HepG2 (cell line): ENCODE measurements around the gene SHISAL1. TPM values are rescaled to one million over a fixed set of nuclear protein-coding genes. Genes with fewer than 3 reads are reported as not detected.
A peak's percentile ranks its signal among the peaks of the same experiment; 100 is the strongest.

Experiments used
- ATAC-seq: fragments of 200-7000 bp; cut with Tn5 transposase; 3 replicates; pipeline ENCODE4 v1.9.1; 2020; ENCODE audit warnings: mild to moderate bottlenecking, moderate library complexity
- BruUV-seq: library from RNA; stranded (reverse); fragments of 400-500 nt; replicated peaks from 2 replicates; lab custom pipeline; 2021; lab: Mats Ljungman, UMichigan
- CTCF ChIA-PET: fragments of 300-600 bp; formaldehyde crosslinking; extraction: SDS; loops from one replicate; lab custom pipeline; 2021; ENCODE audit warnings: low total read pairs, inconsistent platforms, low intra/inter-chr PET ratio; lab: Yijun Ruan, JAX
- POLR2A ChIA-PET: fragments of 350-600 bp; sonication (Branson Sonifier 250); formaldehyde crosslinking; loops from one replicate; lab custom pipeline; 2020; ENCODE audit warnings: antibody characterized with exemption, inconsistent platforms; lab: Yijun Ruan, JAX
- DNase-seq: peaks from one replicate; pipeline ENCODE4 v3.0.0-alpha.2; 2015; ENCODE audit warnings: low spot score
- FAIRE-seq: peaks from 3 replicates; lab custom pipeline; 2011; peaks lifted over from hg19 to GRCh38; lab: Jason Lieb, UNC
- H2AFZ ChIP-seq: one replicate; pipeline ENCODE4 v1.6.1; 2011; ENCODE audit warnings: low read length, inconsistent platforms
- H3K27ac ChIP-seq: fragments of 300-600 bp; 3 replicates; pipeline ENCODE4 v1.8.0; 2011; ENCODE audit warnings: mixed run types, mild to moderate bottlenecking, mixed read lengths, low read length, inconsistent platforms; ENCODE audit not compliant: insufficient read depth; ENCODE audit errors: extremely low read length
- H3K27me3 ChIP-seq, 2 experiments: fragments of 200-600 bp in 1 of 2; 2 replicates in 1 of 2; 3 replicates in 1 of 2; pipeline versions ENCODE4 v1.6.0 to v1.8.0; 2011; ENCODE audit warnings: low read length in 2 of 2, mild to moderate bottlenecking in 2 of 2, moderate library complexity in 2 of 2, inconsistent platforms in 1 of 2; ENCODE audit not compliant: insufficient read depth in 2 of 2, control insufficient read depth in 1 of 2
- H3K36me3 ChIP-seq, 2 experiments: fragments of 200-600 bp in 1 of 2; replicated peaks in 1 of 2; 2 replicates in 1 of 2; 3 replicates in 1 of 2; pipeline versions ENCODE4 v1.5.1 to v1.8.0; 2011; ENCODE audit warnings: low read length in 2 of 2, inconsistent platforms in 1 of 2; ENCODE audit not compliant: insufficient read depth in 2 of 2, control insufficient read depth in 1 of 2
- H3K4me1 ChIP-seq: 2 replicates; pipeline ENCODE4 v1.5.1; 2012; ENCODE audit warnings: low read length, inconsistent platforms; ENCODE audit not compliant: insufficient read depth
- H3K4me2 ChIP-seq: 2 replicates; pipeline ENCODE4 v1.6.0; 2011; ENCODE audit warnings: low read depth, low read length, inconsistent platforms
- H3K4me3 ChIP-seq, 3 experiments: fragments of 200-600 bp in 1 of 3; sonication (generic), shearing (Covaris generic) in 1 of 3; replicated peaks in 1 of 3; 2 replicates each; pipeline ENCODE4 v1.5.1; 2011 to 2016; ENCODE audit warnings: low read length in 3 of 3, inconsistent platforms in 2 of 3, low read depth in 2 of 3, mild to moderate bottlenecking in 2 of 3, control low read depth in 1 of 3, mixed read lengths in 1 of 3; ENCODE audit not compliant: insufficient read depth in 1 of 3
- H3K79me2 ChIP-seq: one replicate; pipeline ENCODE4 v1.6.1; 2011; ENCODE audit warnings: low read length, inconsistent platforms; ENCODE audit not compliant: insufficient read depth
- H3K9ac ChIP-seq: 2 replicates; pipeline ENCODE4 v1.6.0; 2011; ENCODE audit warnings: mild to moderate bottlenecking, low read depth, low read length, inconsistent platforms; ENCODE audit not compliant: insufficient read depth
- H3K9me3 ChIP-seq: 2 replicates; pipeline ENCODE4 v1.5.1; 2012; ENCODE audit warnings: mild to moderate bottlenecking, low read length
- H4K20me1 ChIP-seq: 2 replicates; pipeline ENCODE4 v1.6.0; 2011; ENCODE audit warnings: inconsistent platforms, mild to moderate bottlenecking, low read length, moderate library complexity; ENCODE audit not compliant: insufficient read depth
- CBFB ChIP-seq: sonication (generic); formaldehyde crosslinking; IDR thresholded peaks from 2 replicates; pipeline ENCODE4 v1.4.0; 2020; ENCODE audit warnings: missing genetic modification reagents
- HOXA3 ChIP-seq: sonication (generic); formaldehyde crosslinking; IDR thresholded peaks from 2 replicates; pipeline ENCODE4 v1.5.0; 2020; ENCODE audit warnings: missing genetic modification reagents
- KAT7 ChIP-seq: IDR thresholded peaks from 2 replicates; pipeline ENCODE4 v1.6.1; 2018; ENCODE audit warnings: borderline replicate concordance, missing compliant biosample characterization
- KMT2B ChIP-seq: IDR thresholded peaks from 2 replicates; pipeline ENCODE4 v1.6.1; 2016; ENCODE audit warnings: missing genetic modification reagents, missing compliant biosample characterization
- PRPF4 ChIP-seq: fragments of 200-400 bp; formaldehyde crosslinking; IDR thresholded peaks from 2 replicates; pipeline ENCODE4 v1.6.1; 2016; ENCODE audit warnings: low read length, low read depth; ENCODE audit not compliant: poor library complexity, severe bottlenecking
- RAD21 ChIP-seq: fragments of 450-650 bp; formaldehyde crosslinking; IDR thresholded peaks from 2 replicates; pipeline ENCODE4 v1.5.0; 2020; ENCODE audit warnings: mild to moderate bottlenecking
- SNRNP70 ChIP-seq: fragments of 200-400 bp; formaldehyde crosslinking; IDR thresholded peaks from 2 replicates; pipeline ENCODE4 v1.6.1; 2017; ENCODE audit warnings: mild to moderate bottlenecking, low read depth, low read length, moderate library complexity
- ZNF33B ChIP-seq: sonication (generic); formaldehyde crosslinking; IDR thresholded peaks from 2 replicates; pipeline ENCODE4 v1.5.1; 2020; ENCODE audit warnings: mild to moderate bottlenecking, missing genetic modification reagents
- ZNF780A ChIP-seq: sonication (generic); formaldehyde crosslinking; IDR thresholded peaks from 2 replicates; pipeline ENCODE4 v1.8.0; 2022; ENCODE audit warnings: mild to moderate bottlenecking, missing genetic modification reagents, moderate library complexity
- ZNF839 ChIP-seq: sonication (generic); formaldehyde crosslinking; IDR thresholded peaks from 2 replicates; pipeline ENCODE4 v1.4.0; 2020; ENCODE audit warnings: missing genetic modification reagents, mild to moderate bottlenecking, borderline replicate concordance
- WGBS: methylation state at CpG from one replicate; pipeline ENCODE4 v1.1.6; 2017; ENCODE audit warnings: low lambda C conversion rate; 5-methylcytosine and 5-hydroxymethylcytosine counted together
- in situ Hi-C: cut with HindIII; loops from 2 replicates; pipeline ENCODE4 v1.10.0; 2017; ENCODE audit warnings: low pct_unique_long_range_greater_than_20kb; ENCODE audit not compliant: extremely low pct_ligation_motif_present
- intact Hi-C: fragments of 100-400 bp; cut with micrococcal nuclease; formaldehyde crosslinking; loops from one replicate; pipeline ENCODE4 v1.10.0; 2022; ENCODE audit not compliant: unreplicated experiment
- polyA plus RNA-seq, 8 experiments: library from polyadenylated mRNA; depleted of rRNA in 3 of 8; stranded (reverse) in 7 of 8; unstranded in 1 of 8; fragments of >200 nt; fragmentation: Illumina TruSeq in 4 of 8; extraction: Trizol in 4 of 8; gene quantifications; 2 replicates each; pipeline versions ENCODE4 v1.2.1 to v1.2.3, GENCODE V29; 2011 to 2016; ENCODE audit warnings: low read depth in 4 of 8, missing spikeins in 1 of 8, mixed read lengths in 1 of 8; ENCODE audit not compliant: insufficient read depth in 1 of 8
- total RNA-seq, 5 experiments: library from RNA; depleted of rRNA; stranded (reverse); fragments of >200 nt; fragmentation: Illumina TruSeq; extraction: Trizol; gene quantifications; 2 replicates each; pipeline ENCODE4 v1.2.3, GENCODE V29; 2016; ENCODE audit warnings: low read depth in 1 of 5
- TF ChIP-seq, protein P1 (sequence below): fragments of 450-650 bp; IDR thresholded peaks from 2 replicates; pipeline ENCODE4 v1.6.1; 2016
- TF ChIP-seq, protein P2 (sequence below): sonication (generic); formaldehyde crosslinking; IDR thresholded peaks from 2 replicates; pipeline ENCODE4 v1.8.0; 2022; ENCODE audit warnings: mild to moderate bottlenecking, missing genetic modification reagents, borderline replicate concordance
- TF ChIP-seq, protein P3 (sequence below): sonication (generic); formaldehyde crosslinking; IDR thresholded peaks from 2 replicates; pipeline ENCODE4 v1.8.1; 2023; ENCODE audit warnings: mild to moderate bottlenecking, inconsistent platforms, moderate library complexity, missing genetic modification reagents, borderline replicate concordance

Gene SHISAL1
- total and polyA plus RNA-seq, 2 of the 13 experiments (the other 11 are each of a cell fraction or from before 2014, with no cell fraction given): not detected

DNA sequence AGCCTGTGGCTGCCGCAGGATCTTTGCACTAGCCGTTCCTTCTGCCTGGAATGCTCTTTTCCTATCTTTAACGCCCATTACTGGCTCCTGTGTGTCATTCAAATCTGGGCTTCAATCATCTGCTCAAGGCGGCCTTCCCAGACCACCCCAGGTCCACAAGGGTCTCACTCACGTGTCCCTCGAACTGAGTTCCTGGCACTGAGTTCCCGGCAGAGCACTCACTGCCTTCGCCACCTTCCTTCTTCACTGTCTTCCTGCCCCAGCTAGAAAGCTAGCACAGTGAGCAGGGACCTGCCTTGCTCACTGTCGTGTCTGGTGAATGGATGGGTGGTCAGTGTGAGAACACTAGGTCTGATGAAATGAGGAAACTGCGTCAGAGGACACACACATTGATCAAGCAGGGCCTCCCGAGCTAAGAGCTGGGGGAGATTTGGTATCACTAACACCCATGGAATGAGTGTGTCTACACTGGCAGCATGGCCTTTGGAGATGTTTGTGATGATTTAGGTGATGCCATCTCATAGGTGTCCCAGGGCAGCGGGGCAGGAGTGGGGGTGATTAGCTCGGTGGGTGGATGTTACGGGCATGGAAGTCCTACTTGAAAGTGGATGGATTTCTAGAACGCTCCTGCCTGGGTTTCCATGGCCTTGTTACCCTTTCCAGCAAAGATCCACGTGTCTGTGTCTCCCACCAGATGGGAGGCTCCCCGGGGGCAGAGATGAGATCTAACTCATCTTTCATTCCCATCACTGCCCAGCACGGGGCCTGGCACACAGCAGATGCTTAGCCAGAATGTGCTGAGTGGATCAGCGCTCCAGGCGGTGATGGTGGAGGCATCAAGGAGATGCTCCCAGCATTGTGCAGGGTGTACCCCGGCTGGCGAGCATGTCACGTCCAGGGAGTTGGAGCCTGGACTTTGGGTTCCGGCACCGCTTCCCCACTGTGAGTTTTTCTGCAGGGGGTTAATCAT lies 64.5 kb downstream of the SHISAL1 start:
- FAIRE-seq (no peak), DNase-seq (no peak), ATAC-seq (no peak)
- TF ChIP-seq, protein P1, sequence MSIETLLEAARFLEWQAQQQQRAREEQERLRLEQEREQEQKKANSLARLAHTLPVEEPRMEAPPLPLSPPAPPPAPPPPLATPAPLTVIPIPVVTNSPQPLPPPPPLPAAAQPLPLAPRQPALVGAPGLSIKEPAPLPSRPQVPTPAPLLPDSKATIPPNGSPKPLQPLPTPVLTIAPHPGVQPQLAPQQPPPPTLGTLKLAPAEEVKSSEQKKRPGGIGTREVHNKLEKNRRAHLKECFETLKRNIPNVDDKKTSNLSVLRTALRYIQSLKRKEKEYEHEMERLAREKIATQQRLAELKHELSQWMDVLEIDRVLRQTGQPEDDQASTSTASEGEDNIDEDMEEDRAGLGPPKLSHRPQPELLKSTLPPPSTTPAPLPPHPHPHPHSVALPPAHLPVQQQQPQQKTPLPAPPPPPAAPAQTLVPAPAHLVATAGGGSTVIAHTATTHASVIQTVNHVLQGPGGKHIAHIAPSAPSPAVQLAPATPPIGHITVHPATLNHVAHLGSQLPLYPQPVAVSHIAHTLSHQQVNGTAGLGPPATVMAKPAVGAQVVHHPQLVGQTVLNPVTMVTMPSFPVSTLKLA: 0 out of 2 replicates have a peak, but pooled peaks have one; percentile 6
- TF ChIP-seq RAD21 (CRISPR knock-in tag): no peak
- no peak for TF ChIP-seq KMT2B (CRISPR knock-in tag)
- H3K27ac ChIP-seq: no peak overlapping the region
- intact Hi-C loops: no loop called here
- H3K27me3 ChIP-seq: no peaks in the 10 kb centered on the region; a peak in 2 of 5 replicates
- H3K79me2 ChIP-seq: no peaks in the 10 kb centered on the region
- H3K9me3 ChIP-seq: peaks cover 22% of the 10 kb centered on the region
- in situ Hi-C loops: no loop called here
- H2AFZ ChIP-seq: no peak overlapping the region
- H3K9ac ChIP-seq: no peak overlapping the region
- ChIA-PET POLR2A (no interaction called here), CTCF (no interaction called here)
- H3K4me1 ChIP-seq: no peaks in the 10 kb centered on the region
- H4K20me1 ChIP-seq: no peaks in the 10 kb centered on the region
- H3K36me3 ChIP-seq: no peaks in the 10 kb centered on the region
- H3K4me2 ChIP-seq: no peak overlapping the region
- BruUV-seq: no TSS peak
- H3K4me3 ChIP-seq: no peak overlapping the region
- 31% methylated on average over 20 of the region's 25 CpGs for WGBS

DNA sequence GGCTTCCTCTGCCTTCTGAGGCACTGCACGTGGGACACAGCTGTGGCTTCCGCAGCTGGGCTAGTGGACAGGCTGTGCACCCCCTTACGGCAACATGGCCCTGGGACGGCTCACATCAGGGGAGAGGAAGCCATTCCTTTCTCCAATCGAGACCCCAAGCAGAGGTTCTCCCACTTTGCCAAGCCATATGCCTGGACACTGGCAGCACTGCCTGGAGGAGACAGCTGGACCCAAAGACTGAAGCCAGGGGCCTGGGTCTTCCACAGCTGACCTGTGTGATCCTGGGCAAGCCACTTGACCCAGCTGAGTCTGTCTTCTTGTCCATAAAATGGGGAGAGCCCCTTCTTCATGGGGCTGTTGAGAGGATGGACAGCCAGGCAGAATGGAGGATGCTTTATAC lies 65.4 kb downstream of the SHISAL1 start:
- no TSS peak for BruUV-seq
- ChIA-PET CTCF (no interaction called here), POLR2A (no interaction called here)
- ATAC-seq (no peak), FAIRE-seq (no peak), DNase-seq (no peak)
- no peaks in the 10 kb centered on the region for H3K4me1 ChIP-seq
- H3K9me3 ChIP-seq: peaks cover 22% of the 10 kb centered on the region
- H4K20me1 ChIP-seq: no peaks in the 10 kb centered on the region
- no peaks in the 10 kb centered on the region for H3K36me3 ChIP-seq
- WGBS: 0% methylated on average over 1 of the region's 5 CpGs
- H3K27ac ChIP-seq: no peak overlapping the region
- H2AFZ ChIP-seq: no peak overlapping the region
- no peaks in the 10 kb centered on the region; a peak in 2 of 5 replicates for H3K27me3 ChIP-seq
- H3K4me2 ChIP-seq: no peak overlapping the region
- in situ Hi-C loops (no loop called here), intact Hi-C loops (no loop called here)
- H3K79me2 ChIP-seq: no peaks in the 10 kb centered on the region
- H3K4me3 ChIP-seq: no peak overlapping the region
- H3K9ac ChIP-seq: no peak overlapping the region
- TF ChIP-seq, protein P2, sequence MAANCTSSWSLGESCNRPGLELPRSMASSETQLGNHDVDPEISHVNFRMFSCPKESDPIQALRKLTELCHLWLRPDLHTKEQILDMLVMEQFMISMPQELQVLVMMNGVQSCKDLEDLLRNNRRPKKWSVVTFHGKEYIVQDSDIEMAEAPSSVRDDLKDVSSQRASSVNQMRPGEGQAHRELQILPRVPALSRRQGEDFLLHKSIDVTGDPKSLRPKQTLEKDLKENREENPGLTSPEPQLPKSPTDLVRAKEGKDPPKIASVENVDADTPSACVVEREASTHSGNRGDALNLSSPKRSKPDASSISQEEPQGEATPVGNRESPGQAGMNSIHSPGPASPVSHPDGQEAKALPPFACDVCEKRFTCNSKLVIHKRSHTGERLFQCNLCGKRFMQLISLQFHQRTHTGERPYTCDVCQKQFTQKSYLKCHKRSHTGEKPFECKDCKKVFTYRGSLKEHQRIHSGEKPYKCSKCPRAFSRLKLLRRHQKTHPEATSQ (CRISPR knock-in tag): no peak
- TF ChIP-seq SNRNP70: no peak
- TF ChIP-seq ZNF780A (CRISPR knock-in tag): no peak
- no peak for TF ChIP-seq ZNF839 (CRISPR knock-in tag)
- TF ChIP-seq CBFB: no peak
- TF ChIP-seq ZNF33B (CRISPR knock-in tag): no peak
- TF ChIP-seq KAT7 (CRISPR knock-in tag): no peak
- TF ChIP-seq HOXA3 (CRISPR knock-in tag): no peak
- no peak for TF ChIP-seq PRPF4
- TF ChIP-seq, protein P3, sequence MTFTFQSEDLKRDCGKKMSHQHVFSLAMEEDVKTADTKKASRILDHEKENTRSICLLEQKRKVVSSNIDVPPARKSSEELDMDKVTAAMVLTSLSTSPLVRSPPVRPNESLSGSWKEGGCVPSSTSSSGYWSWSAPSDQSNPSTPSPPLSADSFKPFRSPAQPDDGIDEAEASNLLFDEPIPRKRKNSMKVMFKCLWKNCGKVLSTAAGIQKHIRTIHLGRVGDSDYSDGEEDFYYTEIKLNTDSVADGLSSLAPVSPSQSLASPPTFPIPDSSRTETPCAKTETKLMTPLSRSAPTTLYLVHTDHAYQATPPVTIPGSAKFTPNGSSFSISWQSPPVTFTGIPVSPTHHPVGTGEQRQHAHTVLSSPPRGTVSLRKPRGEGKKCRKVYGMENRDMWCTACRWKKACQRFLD (CRISPR knock-in tag): no peak
- no peak for TF ChIP-seq RAD21 (CRISPR knock-in tag)
